HG03457 (cell line): Measurements from ENCODE around the gene MAN2A1.
A peak's percentile ranks its signal among the peaks of the same experiment; 100 is the strongest.
"Not testable (repeated sequence)": the region's sequence is repeated elsewhere in the genome, so short reads cannot be mapped to it uniquely, and the experiment has no call there.

ENCODE experiments used
- ATAC-seq: cut with Tn5 transposase; IDR thresholded peaks from one replicate; pipeline ENCODE4 v1.9.1; 2021; ENCODE audit warnings: moderate number of reproducible peaks; ENCODE audit not compliant: unreplicated experiment

Gene MAN2A1

DNA sequence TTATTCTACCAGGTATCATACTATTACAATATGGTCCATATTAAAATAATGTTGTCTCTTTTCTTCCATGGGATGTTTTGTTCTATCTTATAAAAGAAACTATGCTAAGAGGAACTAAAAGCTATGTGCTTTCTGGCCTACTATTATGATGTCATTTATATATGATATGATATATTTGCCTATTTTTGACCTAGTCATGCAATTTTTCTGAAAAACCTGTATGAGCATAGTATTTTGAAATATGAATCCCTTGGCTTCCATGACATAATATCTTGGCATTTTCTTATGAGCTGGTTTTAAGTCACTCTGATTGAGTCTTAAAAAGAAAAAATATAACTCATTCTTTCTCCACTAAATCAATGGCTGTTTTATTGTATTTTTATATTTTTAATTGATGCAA lies 60.7 kb downstream of the MAN2A1 start:
- no peak for ATAC-seq

DNA sequence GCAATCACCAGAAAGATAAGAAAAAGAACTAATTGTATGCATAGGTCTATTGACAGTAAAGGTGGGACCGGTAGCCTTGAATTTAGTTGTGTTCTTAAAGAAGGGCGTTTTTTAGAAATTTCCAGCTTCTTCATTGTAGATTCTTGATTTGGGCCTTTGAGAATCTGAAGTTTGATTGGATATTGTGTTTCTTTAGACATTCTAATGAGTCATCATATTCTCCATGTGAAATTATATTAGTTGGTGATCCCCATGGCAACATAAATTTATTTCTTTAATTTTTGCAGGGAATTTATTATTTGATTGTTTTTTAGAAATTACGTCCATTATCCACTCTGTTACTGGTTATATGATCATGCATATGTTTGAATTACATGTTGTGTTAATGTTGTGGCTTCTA lies 63.6 kb downstream of the MAN2A1 start:
- no peak for ATAC-seq

DNA sequence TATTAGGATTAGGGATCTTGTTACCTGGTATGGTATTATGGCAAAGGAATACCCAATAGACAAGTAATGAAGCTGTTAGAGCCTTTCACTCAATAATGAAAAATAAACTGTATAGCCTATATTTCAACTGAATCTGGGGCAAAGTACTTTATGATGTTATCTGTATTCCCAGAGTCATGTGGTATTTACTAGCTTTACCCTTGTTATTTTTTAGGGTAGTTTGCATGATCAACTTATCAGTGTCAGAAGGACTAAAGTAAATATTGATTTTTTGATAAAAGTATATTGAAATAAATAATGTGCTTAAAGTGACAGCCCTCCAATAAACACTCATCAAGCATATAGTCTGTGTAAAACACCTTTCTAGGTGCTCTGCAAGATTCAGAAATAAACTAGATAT lies 64.6 kb downstream of the MAN2A1 start:
- ATAC-seq = no peak

DNA sequence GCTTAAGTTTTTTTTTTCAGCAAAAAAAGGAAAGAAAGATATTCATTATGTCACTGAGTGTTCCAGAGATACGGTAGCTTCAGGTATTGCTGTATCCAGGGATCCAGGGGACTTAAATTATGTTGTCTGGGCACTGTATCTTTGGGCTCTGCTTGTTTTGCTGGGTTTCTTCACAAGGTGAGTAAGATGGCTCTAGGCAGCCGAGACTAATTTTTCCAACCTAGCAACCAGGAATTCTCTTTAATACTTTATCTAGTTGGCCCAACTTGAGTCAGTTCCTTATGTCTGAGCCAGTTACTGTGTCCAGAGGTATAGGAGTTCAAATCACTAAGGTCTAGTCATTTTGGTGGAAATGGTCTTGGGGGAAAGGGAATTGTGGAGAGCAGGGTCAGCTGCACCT lies 66.0 kb downstream of the MAN2A1 start:
- no peak for ATAC-seq

DNA sequence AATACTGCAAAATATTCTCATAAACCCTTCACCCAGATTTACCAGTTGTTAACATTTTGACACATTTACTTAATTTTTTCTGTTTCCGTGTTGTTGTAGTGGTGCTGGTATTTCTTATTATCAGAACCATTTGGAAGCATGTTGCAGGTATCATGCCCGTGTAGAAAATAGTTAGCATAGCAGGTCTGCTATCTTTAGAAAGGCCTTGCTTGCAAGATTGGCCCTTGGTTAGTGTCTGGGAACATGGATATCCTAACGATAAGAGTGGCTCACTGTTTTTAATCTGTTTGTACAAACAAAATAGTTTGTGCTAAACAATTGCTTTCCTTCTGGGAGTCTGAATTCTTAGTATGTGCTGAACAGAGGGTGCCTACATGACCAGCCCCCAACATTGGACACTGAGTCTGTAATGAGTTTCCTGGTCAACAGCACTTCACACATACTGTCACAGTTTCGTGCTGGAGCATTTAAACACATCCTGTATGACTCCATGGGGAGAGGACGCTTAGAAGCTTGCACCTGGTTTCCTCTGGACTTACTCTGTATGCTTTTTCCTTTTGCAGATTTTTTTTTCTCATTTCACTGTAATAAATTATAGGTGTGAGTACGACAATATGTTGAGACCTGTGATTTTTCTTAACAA lies 66.9 kb downstream of the MAN2A1 start:
- no peak for ATAC-seq

GRCh38 chr5:109757490-109757889 lies 67.8 kb downstream of the MAN2A1 start:
- no peak for ATAC-seq

GRCh38 chr5:109759306-109759705 lies 69.6 kb downstream of the MAN2A1 start:
- ATAC-seq = no peak

DNA sequence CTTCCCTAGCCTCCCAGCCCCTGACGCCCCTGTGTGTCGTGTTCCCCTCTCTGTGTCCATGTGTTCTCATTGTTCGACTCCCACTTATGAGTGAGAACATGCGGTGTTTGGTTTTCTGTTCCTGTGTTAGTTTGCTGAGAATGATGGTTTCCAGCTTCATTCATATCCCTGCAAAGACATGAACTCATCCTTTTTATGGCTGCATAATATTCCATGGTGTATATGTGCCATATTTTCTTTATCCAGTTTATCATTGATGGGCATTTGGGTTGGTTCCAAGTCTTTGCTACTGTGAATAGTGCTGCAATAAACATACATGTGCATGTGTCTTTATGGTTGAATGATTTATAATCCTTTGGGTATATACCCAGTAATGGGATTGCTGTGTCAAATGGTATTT lies 70.4 kb downstream of the MAN2A1 start:
- not testable (repeated sequence) for ATAC-seq

- ATAC-seq = no peak
These were observed 73.1 kb downstream of the MAN2A1 start for GRCh38 chr5:109762821-109763220.

DNA sequence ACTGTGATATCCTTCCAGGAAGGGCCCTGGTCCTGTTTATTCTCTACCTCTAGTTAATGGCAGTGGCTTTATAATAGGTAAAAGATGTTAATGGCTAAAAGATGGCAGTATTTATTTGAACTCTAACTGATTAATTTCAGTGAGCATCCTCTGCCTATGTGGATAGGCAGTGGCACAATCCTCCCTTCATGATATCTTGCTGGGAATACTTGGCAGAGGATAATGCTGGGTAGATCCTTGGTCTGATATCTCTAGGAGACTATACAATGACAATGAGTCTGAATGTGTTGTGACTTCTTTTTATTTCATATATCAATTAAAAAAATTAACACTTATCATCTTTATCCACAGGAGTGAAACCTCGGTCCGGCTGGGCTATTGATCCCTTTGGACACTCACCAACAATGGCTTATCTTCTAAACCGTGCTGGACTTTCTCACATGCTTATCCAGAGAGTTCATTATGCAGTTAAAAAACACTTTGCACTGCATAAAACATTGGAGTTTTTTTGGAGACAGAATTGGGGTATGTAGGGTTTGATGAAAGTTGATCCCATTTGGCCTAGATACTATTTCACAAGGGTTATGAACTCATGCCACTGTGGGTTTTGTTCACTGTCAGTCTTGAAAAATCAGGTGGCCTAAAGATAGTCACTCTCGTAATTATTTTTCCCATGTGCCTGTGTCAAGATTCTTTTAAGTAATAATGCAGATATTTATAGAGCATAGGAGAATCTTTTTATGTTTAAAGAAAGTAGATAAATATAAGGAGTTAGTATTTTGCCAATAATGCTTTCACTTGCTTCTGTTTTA lies 77.7 kb downstream of the MAN2A1 start:
- no peak for ATAC-seq

DNA sequence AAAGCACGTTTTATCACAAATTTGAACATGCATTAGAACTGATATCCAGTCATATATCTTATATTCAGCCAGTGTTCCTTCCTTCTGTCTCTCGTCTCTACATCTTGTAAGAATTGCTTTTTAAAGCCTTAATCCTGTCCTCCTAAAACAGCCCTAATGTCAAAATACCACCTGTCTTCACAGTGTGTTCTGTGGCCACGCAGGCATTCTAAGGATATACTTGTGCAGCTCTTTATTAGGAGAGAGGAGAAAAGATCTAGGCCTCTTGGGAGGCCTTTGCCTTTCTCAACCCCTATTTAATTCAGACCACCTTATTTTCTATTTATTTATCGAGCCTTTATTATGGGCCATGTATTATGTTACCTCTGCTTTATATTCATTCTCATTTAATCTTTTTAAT lies 78.3 kb downstream of the MAN2A1 start:
- no peak for ATAC-seq

DNA sequence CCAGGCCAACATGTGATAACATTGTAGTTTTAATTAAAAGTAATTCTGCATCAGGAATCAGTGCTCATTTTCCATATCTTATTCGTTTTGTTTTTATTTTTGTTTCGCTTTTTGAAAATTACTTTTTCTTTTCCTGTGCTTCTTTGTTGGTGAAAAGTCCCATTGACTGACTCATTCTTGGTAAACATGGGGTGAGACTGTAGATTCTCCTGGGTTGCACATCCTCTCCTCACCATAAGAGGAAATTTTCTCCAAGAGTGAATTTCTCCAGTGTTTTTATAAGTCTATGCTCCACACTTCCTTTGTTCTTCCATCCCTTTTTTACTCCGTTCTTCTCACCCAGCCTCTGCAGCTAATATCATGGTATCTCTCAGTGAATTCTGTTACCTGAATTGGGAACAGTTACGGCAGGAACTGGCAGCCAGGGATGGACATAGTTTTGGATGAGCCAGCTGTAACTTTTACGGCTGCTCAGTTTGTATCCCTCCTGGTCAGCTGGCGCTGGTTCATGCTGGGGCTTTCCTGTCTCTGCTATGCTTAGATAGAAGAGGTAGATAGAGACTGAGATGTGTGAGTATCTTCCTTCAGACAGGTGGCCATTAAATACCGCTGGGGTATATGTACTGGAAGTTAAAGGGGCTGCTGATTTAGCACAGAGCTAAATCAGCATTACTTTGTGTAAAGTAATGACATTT lies 80.0 kb downstream of the MAN2A1 start:
- ATAC-seq = no peak

GRCh38 chr5:109775130-109775529 lies 85.4 kb downstream of the MAN2A1 start:
- no peak for ATAC-seq

GRCh38 chr5:109779036-109779735 lies 89.5 kb downstream of the MAN2A1 start:
- no peak for ATAC-seq

DNA sequence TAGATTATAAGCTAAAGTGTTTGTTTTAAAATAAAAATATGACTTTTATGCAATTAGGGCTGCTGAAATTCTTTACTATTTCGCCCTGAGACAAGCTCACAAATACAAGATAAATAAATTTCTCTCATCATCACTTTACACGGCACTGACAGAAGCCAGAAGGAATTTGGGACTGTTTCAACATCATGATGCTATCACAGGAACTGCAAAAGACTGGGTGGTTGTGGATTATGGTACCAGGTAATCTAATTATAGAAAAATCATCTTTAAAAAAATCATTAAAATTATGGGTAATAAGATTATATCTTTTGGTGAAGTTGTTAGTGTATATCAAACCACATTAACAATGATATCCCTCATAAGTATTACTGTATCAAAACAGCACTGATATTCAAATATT lies 95.0 kb downstream of the MAN2A1 start:
- ATAC-seq = no peak

DNA sequence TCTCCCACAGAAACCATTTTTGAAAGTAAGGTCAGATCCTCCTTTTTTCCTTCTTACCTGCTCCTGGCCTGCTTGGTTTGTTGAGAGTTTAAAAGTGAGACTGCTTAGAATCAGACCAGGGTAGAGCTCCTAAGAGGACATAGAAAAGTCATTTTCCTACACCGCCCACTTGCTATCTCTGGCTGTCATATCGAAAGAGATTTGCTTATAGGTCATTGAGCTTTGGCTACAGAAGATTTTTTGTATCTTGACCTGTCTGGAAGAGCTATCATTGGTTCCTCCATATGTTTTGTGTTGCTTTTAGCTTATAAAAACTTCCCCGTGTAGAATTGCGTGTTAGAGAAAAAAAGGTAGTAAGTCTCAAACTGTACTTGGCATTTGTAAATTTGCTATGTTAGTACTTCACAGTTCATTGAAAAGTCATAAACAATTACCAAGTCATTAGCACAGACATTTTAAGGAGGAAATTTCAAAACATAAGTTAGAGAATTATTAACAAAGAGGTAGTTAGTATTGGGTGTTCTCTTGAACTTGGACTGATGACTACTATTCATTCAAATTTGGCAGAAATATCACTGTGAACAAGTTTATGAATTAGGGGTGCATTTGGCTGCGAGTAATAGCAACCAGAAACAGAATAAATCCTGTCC lies 96.6 kb downstream of the MAN2A1 start:
- ATAC-seq = no peak

GRCh38 chr5:109788596-109788995 lies 98.9 kb downstream of the MAN2A1 start:
- peak; percentile 92 for ATAC-seq

- no peak for ATAC-seq
These were observed 102.9 kb downstream of the MAN2A1 start for GRCh38 chr5:109792613-109793012.

DNA sequence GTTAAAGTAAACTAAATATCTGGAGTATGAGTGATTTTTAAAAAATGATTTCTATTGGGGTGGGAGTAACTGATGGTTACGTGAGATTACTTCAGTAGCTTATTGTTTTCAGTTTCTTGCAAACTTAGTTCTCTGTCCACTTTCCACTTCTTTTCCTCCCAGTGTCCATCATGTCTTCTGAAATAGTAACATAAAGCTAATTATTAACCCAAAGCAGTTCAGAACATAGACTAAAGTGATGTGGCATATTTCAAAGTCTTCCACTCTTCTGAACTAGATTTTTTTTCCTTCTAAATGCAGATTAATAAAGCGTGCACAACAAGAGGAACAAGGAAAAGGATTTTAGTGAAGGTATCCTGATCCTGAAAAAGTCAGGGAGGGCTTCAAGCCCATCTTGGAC lies 114.1 kb downstream of the MAN2A1 start:
- no peak for ATAC-seq

GRCh38 chr5:109805472-109805871 lies 115.7 kb downstream of the MAN2A1 start:
- ATAC-seq = peak; percentile 64

DNA sequence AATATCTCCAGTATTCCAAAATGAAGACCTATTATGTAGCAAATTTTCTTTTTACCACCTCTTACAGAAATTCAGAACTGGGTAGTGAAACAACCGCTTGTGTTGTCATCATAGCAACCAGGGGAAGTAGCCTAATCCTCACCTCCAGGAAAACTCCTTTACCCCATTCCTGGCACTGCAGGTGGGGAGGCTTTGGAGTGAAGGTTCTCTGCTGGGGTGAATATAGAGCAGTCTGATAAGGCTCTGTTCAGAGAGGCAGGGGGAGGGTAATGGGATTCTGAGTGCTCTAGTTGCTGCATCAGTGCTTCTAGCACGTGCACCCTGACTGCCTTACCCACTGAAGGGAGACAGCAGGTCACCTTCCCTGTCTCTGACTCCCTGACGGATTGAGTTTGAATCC lies 116.2 kb downstream of the MAN2A1 start:
- peak; percentile 31 for ATAC-seq
